BJ (cell line): ENCODE measurements around the gene C2orf78. TPM values are rescaled to one million over a fixed set of nuclear protein-coding genes. Genes with fewer than 3 reads are reported as not detected.

Experiments used
- CTCF ChIA-PET: fragments of 350-600 bp; formaldehyde crosslinking; extraction: SDS; loops from one replicate; lab custom pipeline; 2021; ENCODE audit warnings: antibody characterized with exemption, inconsistent platforms; lab: Yijun Ruan, JAX
- POLR2A ChIA-PET: fragments of 300-600 bp; sonication (Branson Sonifier 250); formaldehyde crosslinking; extraction: SDS; loops from one replicate; lab custom pipeline; 2021; ENCODE audit warnings: antibody characterized with exemption; lab: Charles Lee
- DNase-seq: peaks from one replicate; pipeline ENCODE4 v3.0.0-alpha.2; 2011; ENCODE audit warnings: low read depth
- H3K27me3 ChIP-seq: 2 replicates; pipeline ENCODE4 v1.6.0; 2011; ENCODE audit warnings: low read length; ENCODE audit not compliant: control insufficient read depth, insufficient read depth
- H3K36me3 ChIP-seq: 2 replicates; pipeline ENCODE4 v1.5.1; 2011; ENCODE audit warnings: low read length; ENCODE audit not compliant: control insufficient read depth, insufficient read depth
- H3K4me3 ChIP-seq: 2 replicates; pipeline ENCODE4 v1.5.1; 2011; ENCODE audit warnings: low read depth, mild to moderate bottlenecking, control low read depth, low read length
- polyA plus RNA-seq: library from polyadenylated mRNA; depleted of rRNA; stranded (reverse); fragments of >200 nt; gene quantifications from 2 replicates; pipeline ENCODE4 v1.2.3, GENCODE V29; 2011
- TF ChIP-seq, protein P1 (sequence below): IDR thresholded peaks from 2 replicates; pipeline ENCODE4 v1.5.1; 2011; ENCODE audit warnings: low read depth, mild to moderate bottlenecking, control low read depth, inconsistent platforms, low read length, moderate library complexity; ENCODE audit not compliant: insufficient read depth

The C2orf78 gene
- polyA plus RNA-seq, 1 experiment, result not detected

DNA sequence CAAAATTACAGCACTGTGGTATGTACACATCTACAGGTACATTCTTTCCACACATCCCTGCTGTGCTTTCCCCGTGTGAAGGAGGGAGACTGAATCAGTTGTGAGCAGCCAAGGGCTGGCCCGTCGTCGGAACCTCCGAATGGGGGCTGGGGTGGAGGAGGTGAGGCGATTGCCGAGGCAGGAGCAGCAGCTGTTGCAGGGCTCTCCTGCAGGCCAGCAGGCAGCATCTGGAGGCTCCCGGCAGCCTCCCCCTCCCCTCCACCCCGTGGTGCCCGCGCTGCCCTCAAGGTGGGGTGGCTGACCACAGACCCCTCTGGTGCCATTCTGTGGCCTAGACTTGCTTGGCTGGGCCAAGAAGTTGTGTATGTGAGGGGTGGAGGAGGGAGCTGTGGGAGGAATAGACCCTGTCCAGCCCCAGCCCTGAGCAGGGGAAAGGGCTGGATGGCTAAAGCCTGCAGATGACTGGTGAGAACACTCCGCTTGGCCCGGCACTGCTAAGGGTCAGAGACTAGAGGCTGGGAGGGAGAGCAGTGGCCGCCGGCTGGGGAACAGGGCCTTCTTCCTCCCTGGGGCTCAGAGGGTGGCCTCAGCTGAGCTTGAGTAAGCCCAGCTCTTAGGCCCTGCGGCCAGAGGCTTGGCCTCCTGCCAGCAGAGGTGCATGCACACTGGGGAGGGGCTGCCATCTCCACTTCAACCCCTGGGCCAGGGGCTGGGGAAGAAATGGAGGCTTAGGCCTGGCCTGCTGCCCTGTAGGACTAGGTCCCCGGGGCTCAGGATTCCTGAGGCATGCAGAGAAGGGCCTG lies 52.4 kb downstream of the C2orf78 start:
- TF ChIP-seq, protein P1, sequence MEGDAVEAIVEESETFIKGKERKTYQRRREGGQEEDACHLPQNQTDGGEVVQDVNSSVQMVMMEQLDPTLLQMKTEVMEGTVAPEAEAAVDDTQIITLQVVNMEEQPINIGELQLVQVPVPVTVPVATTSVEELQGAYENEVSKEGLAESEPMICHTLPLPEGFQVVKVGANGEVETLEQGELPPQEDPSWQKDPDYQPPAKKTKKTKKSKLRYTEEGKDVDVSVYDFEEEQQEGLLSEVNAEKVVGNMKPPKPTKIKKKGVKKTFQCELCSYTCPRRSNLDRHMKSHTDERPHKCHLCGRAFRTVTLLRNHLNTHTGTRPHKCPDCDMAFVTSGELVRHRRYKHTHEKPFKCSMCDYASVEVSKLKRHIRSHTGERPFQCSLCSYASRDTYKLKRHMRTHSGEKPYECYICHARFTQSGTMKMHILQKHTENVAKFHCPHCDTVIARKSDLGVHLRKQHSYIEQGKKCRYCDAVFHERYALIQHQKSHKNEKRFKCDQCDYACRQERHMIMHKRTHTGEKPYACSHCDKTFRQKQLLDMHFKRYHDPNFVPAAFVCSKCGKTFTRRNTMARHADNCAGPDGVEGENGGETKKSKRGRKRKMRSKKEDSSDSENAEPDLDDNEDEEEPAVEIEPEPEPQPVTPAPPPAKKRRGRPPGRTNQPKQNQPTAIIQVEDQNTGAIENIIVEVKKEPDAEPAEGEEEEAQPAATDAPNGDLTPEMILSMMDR, result no peak
- CTCF ChIA-PET, result no interaction called here
- Histone ChIP-seq H3K4me3 (no peak overlapping the region), H3K36me3 (peaks cover 3% of the 10 kb centered on the region), H3K27me3 (no peaks in the 10 kb centered on the region)
- POLR2A ChIA-PET, result no interaction called here
- no peak for DNase-seq

DNA sequence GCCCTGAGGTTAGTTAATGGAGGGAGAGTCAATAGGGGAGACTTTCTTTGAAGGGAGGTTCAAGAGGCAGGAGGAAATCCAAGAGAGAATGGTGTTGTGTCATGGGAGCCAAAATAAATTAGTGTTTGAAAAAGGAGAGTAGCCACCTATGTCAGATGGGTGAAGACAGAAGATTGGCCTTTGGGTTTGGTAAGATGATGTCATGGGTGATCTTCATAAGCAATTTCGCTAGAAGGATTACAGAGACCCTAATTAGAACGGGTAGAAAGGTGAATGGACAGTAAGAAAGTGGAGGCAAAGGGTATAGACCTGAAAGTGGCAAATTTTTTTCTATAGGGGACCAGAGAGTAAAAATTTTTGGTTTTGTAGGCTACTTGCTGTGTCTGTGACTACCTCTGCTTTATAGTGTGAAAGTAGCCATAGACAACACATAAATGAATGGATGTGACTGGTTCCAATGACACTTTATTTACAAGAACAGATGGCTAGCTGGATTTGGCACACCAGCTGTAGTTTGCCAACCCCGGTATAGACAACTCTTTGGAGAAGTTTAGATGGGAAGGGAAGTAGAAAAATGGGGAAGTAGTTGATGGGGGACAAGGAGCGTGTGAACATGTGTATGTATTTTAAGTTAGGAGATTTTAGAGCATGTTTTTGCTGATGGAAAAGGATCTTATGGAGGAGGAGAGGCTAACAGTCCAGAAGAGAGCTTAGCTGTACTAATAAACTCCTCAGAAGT lies 54.0 kb downstream of the C2orf78 start:
- ChIA-PET CTCF (interaction anchor here (1.0 to 2.4 kb wide), 4 partner anchors 9 to 149 kb away, joined by 3 to 15 read pairs (median 4); no protein-coding TSS in a partner anchor), POLR2A (no interaction called here)
- H3K36me3 ChIP-seq, result peaks cover 3% of the 10 kb centered on the region
- TF ChIP-seq, protein P1, result no peak
- no peaks in the 10 kb centered on the region for H3K27me3 ChIP-seq
- H3K4me3 ChIP-seq, result no peak overlapping the region
- no peak for DNase-seq

DNA sequence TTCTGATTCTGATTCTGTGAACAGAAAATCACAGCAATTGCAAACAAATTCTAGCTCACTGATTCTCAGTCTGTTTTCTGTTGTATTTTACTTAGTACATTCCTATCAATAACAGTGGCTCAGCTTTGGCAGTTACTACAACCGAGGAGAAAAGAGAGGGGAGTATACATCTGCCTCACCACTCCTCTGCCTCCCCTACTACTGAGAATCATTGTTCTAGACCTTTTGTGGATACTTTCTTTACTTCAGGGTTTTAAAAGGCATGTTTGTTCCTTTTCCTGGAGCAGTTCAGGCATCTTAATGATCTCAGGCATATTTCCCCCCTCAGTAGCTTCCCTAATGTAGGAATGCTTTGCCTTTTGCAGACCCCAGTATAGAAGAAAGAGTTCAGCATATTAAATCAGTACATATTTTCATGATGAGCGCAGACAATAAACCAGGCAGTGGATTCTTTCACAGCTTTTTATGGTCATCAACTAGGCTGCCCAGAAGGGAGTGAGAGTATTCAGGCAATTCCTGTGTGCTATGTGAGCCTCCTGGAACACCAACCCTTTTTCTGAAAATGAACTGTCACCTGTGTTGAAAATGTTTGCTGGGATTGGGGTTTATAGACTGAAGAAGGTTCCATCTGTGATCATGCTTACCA lies 55.0 kb downstream of the C2orf78 start:
- Histone ChIP-seq H3K36me3 (peaks cover 2% of the 10 kb centered on the region), H3K27me3 (no peaks in the 10 kb centered on the region), H3K4me3 (no peak overlapping the region)
- ChIA-PET POLR2A (no interaction called here), CTCF (interaction anchor here (1.0 to 2.4 kb wide), 5 partner anchors 8 to 265 kb away, joined by 3 to 15 read pairs (median 4); no protein-coding TSS in a partner anchor)
- TF ChIP-seq, protein P1, result no peak
- no peak for DNase-seq

DNA sequence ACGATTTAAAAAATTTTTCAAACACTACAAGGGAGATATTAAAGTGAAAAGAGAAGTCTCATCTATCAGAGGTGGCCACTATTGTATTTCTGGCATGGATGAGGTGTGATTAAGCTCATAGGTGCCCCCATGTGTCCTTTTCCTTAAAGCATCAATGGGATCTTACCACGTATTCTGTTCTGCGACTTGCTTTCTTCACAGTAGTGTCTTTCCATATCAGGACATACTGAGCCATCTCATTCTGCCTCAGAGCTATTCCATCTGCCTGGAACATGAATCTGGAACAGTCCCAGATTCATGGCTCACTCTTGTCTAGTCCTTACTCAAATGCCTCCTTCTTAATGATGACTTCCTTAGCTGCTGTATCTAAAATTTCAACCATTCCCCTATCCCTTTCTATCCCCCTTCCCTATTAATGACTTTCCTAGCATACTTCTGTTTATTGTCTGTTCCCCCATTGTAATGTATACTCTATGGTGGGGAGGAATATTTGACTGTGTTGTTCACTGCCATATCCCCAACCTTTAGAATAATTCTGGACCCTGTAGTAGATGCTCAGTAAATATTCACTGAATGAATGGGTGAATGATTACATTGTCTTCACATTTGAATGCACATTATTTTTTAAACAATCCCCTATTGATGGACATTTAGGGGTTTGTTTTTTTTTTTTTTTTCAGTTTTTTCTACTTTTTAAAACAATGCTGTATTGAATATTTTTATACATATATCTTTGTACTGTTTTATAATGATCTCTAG lies 55.8 kb downstream of the C2orf78 start:
- CTCF ChIA-PET, result interaction anchor here (0.7 to 2.4 kb wide), 4 partner anchors 13 to 286 kb away, joined by 3 to 15 read pairs (median 4); no protein-coding TSS in a partner anchor
- TF ChIP-seq, protein P1, result no peak
- DNase-seq, result no peak
- Histone ChIP-seq H3K4me3 (no peak overlapping the region), H3K36me3 (peaks cover 2% of the 10 kb centered on the region), H3K27me3 (no peaks in the 10 kb centered on the region)
- POLR2A ChIA-PET, result no interaction called here
